Activated T-cell treated with anti-CD3 and anti-CD28 coated beads, Interleukin-2, amount 50 U/mL, for 1 hour (primary cell): ENCODE data around the gene MYBPHL.
"Not testable (repeated sequence)": the region's sequence is repeated elsewhere in the genome, so short reads cannot be mapped to it uniquely, and the experiment has no call there.

ENCODE experiments used
- DNase-seq: peaks from one replicate; pipeline ENCODE4 v3.0.0-alpha.2; 2020

The MYBPHL gene

DNA sequence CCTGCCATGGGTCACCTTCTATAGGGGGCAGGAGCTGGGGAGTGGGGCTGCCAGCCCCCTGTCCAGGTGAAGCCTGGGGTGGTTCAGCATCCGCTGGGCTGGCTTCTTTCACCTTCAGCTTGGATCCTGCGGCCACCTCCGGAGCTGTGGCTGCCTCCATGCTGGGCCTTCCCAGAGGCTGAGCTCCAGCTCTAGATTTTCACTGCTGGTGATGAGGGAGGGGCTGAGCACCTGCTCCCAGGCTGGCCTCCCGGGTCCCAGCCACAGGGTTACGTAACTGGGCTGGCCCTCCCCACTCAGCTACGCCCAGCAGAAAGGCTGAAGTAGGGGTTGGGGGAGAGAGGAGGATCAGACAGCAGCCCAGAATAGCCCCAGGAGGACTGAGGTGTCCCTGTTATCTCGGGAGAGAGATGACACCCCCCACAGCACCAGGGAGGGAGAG lies at the start of gene MYBPHL:
Gene MYBPHL (minus strand): TSS at position 180 of the 442 bp plus-strand sequence. CDS start 20 bp downstream, at position 160.
- no peak for DNase-seq

DNA sequence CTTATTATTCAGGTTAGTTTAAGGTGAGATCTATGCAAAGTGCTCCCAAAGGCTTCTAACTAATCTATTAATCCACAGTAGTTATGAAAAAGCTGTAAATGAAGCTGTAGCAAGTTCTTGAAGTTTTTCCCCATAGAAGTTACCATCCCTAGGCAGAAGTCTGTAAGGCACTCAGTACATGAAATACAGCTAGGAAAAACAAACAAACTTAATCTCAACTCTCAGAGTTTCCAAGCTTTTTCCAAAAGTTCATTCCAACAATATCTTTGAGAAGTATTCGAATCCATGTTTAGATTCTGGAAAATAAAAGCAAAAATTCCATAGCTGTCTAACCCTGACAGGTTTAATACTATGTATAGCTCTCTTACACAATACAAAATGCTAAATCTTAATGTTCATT lies 49.7 kb upstream of the MYBPHL start:
- no peak for DNase-seq

GRCh38 chr1:109354929-109355328 lies 48.1 kb upstream of the MYBPHL start:
- DNase-seq = no peak

- DNase-seq = no peak
These were observed 44.6 kb upstream of the MYBPHL start for GRCh38 chr1:109351457-109351856.

- DNase-seq = no peak
These were observed 43.8 kb upstream of the MYBPHL start for GRCh38 chr1:109350655-109351054.

DNA sequence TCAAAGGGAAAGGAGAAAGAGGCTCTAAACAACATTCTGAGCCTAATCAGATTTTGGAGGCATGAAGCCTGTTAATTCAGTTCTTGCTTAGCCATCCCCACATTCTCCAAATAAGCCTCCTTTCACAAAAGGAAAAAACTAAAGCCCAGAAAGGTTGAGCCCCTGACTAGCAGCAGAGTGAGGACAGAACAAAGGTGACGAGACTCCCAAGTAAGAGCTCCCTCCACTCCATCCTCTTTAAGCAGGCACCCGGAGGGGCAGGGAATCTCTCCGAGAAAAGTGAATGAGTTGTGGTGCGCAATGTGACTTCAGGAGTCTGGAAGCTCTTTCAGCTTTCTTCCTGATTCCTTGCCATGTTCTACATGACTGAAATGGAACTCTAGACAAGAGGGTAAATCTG lies 43.4 kb upstream of the MYBPHL start:
- no peak for DNase-seq

- no peak for DNase-seq
These were observed 40.7 kb upstream of the MYBPHL start for GRCh38 chr1:109347511-109347910.

- no peak for DNase-seq
These were observed 35.4 kb upstream of the MYBPHL start for GRCh38 chr1:109341944-109342930.

DNA sequence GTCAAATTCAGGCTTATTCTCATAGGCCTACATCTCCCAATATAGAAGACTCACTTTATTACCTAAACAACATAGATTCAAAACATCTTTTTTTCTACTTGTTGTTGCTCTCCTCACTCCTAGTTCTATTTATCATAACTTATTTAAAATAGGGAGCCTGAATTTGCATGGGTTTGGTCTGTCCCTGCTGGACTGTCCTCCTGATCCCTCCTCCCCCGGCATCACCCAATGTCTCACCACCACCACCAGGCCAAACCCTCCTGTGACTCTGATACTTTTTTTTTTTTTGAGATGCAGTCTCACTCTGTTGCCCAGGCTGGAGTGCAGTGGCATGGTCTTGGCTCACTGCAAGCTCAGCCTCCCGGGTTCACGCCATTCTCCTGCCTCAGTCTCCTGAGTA lies 31.8 kb upstream of the MYBPHL start:
- DNase-seq = no peak

DNA sequence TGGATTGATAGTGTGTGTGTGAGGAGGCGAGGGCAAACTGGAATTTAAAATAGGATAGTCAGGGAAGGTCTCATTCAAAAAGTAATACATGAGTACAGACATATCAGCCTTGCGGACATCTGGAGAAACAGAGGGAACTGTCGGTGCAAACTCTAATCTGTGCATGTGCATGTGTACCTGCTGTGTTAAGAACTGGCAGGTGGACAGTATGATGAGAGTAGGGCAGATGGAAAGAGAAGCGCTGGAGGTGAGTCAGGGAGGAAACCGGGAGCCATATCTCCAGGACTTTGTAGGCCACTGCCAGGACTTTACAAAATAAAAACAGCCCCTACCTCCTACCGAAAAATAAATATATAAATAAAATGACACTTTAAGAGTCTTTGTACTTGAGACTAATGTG lies 31.3 kb upstream of the MYBPHL start:
- DNase-seq = no peak

DNA sequence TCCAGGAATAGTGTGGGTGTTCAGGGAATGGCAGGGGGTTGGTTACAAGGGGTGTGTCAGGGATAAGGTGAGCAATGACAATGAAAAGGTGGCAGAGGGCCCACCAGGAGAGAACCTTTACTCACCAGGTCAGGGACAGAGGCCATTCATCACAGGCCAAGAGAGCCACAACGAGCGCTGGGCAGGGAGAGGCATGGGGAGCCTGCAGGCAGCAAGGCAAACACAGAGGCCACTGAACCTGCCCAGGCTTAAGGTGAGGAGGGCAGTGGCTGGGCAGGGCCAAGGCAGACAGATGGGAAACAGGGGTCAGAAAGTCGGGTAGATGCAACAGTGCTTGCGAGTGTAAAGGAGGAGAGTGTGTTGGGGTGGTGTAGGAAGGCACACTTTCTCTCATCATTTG lies 28.3 kb upstream of the MYBPHL start:
- DNase-seq = no peak

GRCh38 chr1:109331113-109331512 lies 24.3 kb upstream of the MYBPHL start:
- DNase-seq = no peak

DNA sequence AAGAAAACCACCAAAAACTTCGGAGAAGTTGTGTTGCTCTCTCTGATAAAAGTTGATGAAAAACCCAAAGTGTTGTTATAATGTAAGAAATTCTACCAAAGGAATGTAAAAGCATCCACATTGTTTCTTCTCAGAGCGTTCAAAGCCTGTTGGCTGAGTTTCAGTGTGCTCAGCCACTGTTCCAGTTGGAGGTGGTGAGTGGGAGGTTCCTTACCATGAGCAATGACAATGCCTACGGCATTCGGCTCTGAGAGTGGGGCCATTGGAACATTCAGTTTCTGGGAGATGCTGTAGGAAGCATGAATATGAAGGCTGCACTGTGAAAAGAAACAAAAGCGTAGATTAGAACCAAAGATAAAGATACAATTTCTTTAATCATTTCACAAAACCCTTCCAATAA lies 20.5 kb upstream of the MYBPHL start:
- no peak for DNase-seq

DNA sequence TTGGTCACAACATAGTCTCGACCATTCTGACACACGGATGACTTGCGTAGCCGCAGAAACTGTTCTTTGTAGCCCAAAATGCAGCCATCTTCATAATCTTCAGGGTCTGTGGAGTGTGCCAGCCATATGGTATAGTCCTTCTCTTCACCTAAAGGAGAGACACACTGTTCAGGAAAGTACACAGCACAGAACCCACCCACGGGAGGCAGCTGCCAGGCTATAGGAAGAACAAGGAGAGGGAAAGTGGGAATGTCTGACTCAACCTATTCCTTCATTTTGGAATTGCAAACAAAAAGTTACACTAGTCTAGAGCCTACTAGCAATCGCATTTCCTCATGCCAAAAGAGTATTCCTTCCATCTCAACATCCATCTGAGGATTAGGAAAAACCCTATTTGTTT lies 16.2 kb upstream of the MYBPHL start:
- no peak for DNase-seq

GRCh38 chr1:109319114-109319513 lies 12.3 kb upstream of the MYBPHL start:
- DNase-seq = no peak

DNA sequence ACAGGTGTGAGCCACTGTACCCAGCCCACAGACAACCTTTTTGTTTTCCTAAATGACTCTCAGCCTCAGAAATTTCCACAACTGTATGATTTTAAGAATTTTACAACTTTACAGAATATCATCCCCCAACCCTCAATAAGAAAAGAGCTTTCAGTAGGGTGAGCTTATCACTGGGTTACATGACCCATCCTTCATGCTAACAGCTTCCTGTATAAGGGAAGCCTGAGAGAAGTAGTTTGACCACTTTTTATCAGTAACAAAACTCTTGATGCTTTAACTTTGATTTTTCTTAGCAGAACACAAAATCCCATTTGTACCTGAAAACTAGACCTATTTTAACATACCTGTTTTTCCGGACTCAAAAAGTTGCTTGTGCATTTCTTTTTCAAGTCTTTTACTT lies 9.7 kb upstream of the MYBPHL start:
- no peak for DNase-seq

DNA sequence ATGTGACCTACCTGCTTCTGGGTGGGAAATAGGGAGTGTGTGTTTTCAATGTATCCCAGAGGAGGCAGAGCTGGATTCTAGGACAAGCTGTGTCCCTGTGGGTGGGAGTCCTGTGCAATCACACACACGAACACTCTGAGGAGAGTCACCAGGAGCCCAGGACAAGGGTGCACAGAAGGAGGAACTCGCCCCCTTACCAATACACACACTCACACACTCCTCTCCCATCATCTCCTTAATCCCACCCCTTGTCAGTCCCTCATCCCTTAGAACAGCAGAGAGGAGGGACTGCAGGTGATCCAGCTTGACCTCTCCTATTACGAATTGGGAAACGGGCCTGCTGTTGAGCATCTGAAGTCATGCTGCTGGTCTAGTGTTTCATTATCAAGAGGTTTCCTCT lies 8.5 kb upstream of the MYBPHL start:
- DNase-seq = no peak

DNA sequence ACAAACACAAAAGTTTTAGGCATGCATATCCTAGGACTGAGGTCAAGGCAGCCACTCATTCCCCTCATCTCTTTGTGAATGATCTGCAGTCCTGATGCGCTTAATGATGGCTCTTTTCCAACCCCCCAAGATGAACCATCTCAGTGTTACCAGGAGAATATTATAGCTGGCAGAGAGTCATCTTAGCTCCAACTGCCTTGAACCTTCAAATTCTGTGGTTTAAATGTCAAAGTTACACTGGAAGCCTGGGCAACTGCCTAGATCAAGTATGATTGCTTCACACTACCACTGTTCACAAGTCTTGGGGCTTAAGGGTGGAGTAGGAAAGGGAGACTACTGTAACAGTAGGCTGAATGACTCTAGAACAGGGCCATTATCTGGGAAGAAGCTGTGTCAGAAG lies 8.0 kb upstream of the MYBPHL start:
- DNase-seq = no peak

DNA sequence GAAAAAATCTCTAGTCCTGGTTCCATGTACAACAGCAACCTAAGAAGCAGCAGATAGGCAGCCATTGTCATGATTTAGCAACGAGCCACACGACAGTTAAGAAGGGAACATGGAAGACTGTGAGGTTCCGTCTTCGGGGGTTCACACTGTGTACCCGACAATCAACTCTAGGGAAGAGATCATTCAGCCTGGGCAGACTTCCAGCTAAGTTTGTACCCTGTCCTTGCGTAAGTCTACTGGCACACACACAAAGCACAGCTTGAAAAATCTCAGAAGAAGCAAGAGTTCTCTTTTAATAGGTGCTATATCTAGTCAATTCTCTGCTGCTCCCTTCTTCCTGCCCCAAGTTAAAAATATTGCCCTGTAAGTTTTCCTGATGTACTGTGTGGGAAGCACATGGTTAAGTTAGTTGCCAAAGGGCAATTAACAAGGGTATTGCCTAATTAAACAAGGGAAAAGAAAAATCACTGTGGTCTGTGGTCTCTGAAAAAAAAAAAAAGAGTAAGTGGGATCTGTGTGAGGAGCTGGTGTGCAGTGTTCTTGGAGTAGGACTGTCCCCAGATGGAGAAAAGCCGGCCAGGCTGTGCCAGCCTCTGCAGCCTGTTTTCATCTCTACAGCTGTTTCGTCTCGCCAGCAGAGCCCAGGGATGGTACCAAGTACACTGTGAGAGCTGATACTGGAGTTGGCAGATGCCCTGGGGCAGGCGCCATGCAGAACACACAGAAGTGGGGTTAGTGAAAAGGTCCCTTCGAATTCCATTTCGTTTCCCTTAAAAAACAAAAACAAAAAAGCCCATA lies 6.4 kb upstream of the MYBPHL start:
- no peak for DNase-seq

DNA sequence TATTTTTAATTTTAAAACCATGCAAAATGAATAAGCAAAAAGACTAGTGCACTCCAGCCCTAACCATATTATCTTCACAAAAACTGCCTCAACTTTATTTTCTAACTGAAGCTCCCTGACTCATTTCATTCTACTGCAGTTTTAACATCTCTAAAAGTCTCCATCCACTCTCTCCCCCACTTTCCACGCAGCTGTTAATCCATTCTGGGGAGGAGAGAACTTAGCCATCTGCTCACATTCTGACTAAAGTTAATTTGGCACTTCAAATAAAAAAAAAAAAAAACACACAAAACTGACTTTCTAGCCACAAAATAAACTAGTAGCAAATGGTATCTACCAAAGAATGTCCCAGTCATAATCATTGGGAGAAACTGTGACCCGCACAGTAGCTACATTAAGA lies 5.4 kb upstream of the MYBPHL start:
- no peak for DNase-seq

GRCh38 chr1:109309347-109309746 lies 2.5 kb upstream of the MYBPHL start:
- no peak for DNase-seq

DNA sequence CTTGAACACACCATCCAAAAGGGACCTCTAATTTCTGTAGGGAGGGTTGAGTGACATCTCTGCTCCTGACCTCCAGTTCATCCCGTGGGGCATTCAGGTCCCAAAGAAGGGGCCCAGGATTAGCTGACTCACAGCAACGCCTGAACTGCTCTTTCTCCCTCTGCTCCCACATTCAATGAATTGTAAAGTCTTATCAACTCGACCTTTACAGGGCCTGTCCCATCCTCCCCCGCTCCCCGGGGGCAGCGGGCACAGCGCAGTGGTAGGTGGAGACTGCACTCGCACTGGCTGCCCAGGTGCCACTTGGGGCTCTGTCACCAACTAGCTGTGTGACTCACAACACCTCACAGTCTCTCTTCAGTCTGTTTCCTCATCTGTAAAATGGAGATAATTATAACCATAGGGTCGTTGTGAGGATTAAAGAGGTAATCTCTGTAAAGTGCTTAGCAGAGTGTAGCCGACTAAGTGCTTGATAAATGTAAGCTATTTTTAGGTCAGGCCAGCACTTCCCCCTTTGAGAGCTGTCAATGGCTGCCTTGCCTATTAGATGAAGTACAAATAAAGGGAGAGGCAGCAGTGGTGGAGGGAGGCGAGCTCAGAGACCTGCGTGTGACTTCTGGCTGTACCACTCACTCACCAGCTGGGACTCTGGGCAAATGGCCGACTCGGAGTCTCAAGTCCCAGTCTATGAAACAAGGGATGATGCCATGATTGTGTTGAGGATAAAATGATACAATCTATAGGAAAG lies 637 bp upstream of the MYBPHL start:
- no peak for DNase-seq

- DNase-seq = not testable (repeated sequence)
These were observed 820 bp downstream of the MYBPHL start for GRCh38 chr1:109305991-109306390.
